ENCODE results near the gene CYB5RL.

CYB5RL gene

GRCh38 chr1:54188291-54188690 lies 11.5 kb downstream of the CYB5RL start:
- no peak for DNase-seq (ENCODE audit: low spot score)
- TF ChIP-seq CTCF (IDR thresholded peaks at IDR 0.05; ENCODE audit: extremely low read depth, missing control alignments): no peak

DNA sequence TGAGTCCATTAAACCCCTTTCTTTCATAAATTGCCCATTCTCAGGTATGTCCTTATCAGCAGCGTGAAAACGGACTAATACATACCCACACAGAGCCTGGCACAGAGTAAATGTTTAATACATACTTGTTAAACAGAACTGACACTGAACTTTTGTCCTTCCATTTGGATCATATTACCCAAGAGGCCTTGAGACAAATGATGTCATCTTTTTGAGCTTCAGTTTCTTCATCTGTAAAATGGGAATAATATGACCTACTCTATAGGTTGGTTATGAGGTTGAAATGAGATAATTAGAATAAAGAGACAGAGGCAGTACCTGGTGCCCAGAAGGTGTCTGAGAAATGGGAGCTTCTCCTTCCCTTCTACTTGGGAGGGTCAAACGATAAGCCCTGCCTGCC lies 13.8 kb downstream of the CYB5RL start:
- DNase-seq (ENCODE audit: low spot score): no peak
- TF ChIP-seq CTCF (IDR thresholded peaks at IDR 0.05; ENCODE audit: extremely low read depth, missing control alignments): no peak

- DNase-seq (ENCODE audit: low spot score): no peak
- no peak for TF ChIP-seq CTCF (IDR thresholded peaks at IDR 0.05; ENCODE audit: extremely low read depth, missing control alignments)
Measured at GRCh38 chr1:54180701-54181360, 19.0 kb downstream of the CYB5RL start.

GRCh38 chr1:54178296-54179070 lies 21.3 kb downstream of the CYB5RL start:
- no peak for DNase-seq (ENCODE audit: low spot score)
- TF ChIP-seq CTCF (IDR thresholded peaks at IDR 0.05; ENCODE audit: extremely low read depth, missing control alignments): no peak

DNA sequence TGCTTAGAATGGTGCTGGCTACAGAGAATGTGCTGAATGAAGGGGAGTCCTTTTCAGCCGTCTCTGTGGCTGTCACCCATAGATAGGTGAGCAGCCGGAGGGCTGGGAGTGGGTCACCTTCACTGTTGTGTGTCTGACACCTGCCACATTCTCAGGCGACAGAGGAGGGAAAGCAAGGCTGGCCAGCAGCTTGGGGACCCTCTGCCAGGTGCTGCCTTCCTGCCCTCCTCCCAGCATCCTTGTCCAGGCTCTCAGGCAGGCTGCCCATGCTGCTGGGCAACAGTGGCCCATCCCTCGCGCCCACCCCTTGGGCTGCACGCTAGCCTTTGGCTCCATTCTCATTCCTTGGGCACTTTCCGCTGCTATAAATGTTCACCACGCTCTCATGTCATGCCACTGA lies 22.1 kb downstream of the CYB5RL start:
- no peak for DNase-seq (ENCODE audit: low spot score)
- TF ChIP-seq CTCF (IDR thresholded peaks at IDR 0.05; ENCODE audit: extremely low read depth, missing control alignments): no peak

DNA sequence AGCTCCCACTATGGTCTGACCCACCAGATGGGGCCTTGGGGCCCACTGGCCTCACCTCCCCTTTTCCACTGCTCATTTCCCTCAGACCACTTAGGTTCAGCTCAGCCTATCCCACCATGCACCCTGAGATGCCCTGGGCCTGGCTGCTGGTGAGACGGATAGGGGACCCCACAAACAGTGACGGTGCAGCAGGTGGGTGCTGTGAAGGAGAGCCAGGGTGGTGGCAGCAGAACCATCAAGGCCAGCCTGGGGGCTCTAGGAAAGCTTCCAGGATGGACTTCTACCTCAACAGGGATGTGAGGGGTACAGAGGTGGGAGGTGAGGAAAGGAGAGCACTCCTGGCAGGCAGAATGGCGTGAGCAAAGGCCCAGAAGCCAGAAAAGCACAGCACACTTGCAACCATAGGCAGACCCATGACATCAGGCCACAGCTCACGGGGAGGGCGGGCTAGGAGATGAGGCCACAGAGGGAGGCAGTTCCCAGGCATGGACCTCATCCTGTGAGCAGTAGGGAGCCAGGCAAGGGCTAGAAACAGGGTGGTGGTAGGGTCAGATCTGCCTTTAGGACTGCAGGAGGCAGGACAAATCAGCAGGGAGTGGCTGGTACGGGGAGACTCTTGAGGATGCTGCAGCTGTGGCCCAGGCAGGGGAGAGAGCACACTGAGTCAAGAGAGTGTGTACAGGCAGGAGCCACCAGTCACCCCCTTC lies 23.1 kb downstream of the CYB5RL start:
- no peak for TF ChIP-seq CTCF (IDR thresholded peaks at IDR 0.05; ENCODE audit: extremely low read depth, missing control alignments)
- DNase-seq (ENCODE audit: low spot score): no peak

DNA sequence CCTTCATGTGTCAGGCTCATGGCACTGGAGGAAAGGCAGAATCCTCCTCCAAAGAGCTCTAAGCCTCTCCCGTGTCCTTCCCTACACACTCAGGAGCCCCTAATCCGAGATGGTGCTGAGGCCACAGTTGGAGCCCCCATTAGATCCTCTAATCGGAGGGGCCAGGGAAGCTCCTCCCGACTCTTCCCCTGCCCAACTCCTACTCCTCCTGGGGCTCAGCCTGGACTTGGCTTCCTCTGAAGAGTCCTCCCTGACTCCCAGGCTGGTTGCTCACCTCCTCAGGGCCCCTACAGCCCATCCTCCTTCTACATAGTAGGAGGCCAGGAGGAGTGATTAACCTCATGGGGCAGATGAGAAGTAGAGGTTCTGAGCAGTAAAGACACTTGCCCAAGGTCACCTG lies 25.7 kb downstream of the CYB5RL start:
- TF ChIP-seq CTCF (IDR thresholded peaks at IDR 0.05; ENCODE audit: extremely low read depth, missing control alignments): no peak
- no peak for DNase-seq (ENCODE audit: low spot score)
